Activated B cell treated with CpG ODN at 0.5 μM for 24 hours (primary cell): ENCODE measurements around the gene PIEZO2. TPM values are rescaled to one million over a fixed set of nuclear protein-coding genes. Genes with fewer than 3 reads are reported as not detected.

Experiments
- ATAC-seq: fragments of 200-7000 bp; cut with Tn5 transposase; one replicate; pipeline ENCODE4 v1.10.0; 2021; ENCODE audit warnings: low read depth, mild to moderate bottlenecking, moderate library complexity
- CTCF ChIA-PET: fragments of 350-600 bp; sonication (Branson Sonifier 250); formaldehyde crosslinking; loops from one replicate; lab custom pipeline; 2021; ENCODE audit warnings: antibody characterized with exemption; lab: Charles Lee
- POLR2A ChIA-PET: fragments of 350-600 bp; sonication (Branson Sonifier 250); formaldehyde crosslinking; loops from one replicate; lab custom pipeline; 2021; ENCODE audit warnings: antibody characterized with exemption; lab: Charles Lee
- DNase-seq: peaks from one replicate; pipeline ENCODE4 v3.0.0; 2022
- H3K27ac Mint-ChIP-seq: one replicate; pipeline ENCODE4 v1.8.0; 2020; ENCODE audit warnings: mixed read lengths
- H3K27me3 Mint-ChIP-seq: one replicate; pipeline ENCODE4 v1.8.0; 2021; ENCODE audit warnings: mixed read lengths
- H3K36me3 Mint-ChIP-seq: one replicate; pipeline ENCODE4 v1.8.0; 2021; ENCODE audit warnings: low read depth, mixed read lengths
- H3K4me1 Mint-ChIP-seq: one replicate; pipeline ENCODE4 v1.8.0; 2021; ENCODE audit warnings: mixed read lengths
- H3K4me3 Mint-ChIP-seq: one replicate; pipeline ENCODE4 v1.8.0; 2020; ENCODE audit warnings: mild to moderate bottlenecking, mixed read lengths
- H3K9me3 Mint-ChIP-seq: one replicate; pipeline ENCODE4 v1.8.0; 2020; ENCODE audit warnings: mixed read lengths
- CTCF ChIP-seq: fragments of 200-600 bp; IDR thresholded peaks from one replicate; pipeline ENCODE4 v1.8.0; 2022; ENCODE audit warnings: antibody characterized with exemption, mild to moderate bottlenecking
- intact Hi-C: fragments of 100-400 bp; cut with micrococcal nuclease; formaldehyde crosslinking; loops from one replicate; pipeline ENCODE4 v1.15.1; 2024
- total RNA-seq: library from RNA; stranded (reverse); gene quantifications from 2 replicates; pipeline ENCODE4 v1.2.3, GENCODE V29; 2022

The PIEZO2 gene
- total RNA-seq, 1 donor from 2014 or later: not detected

- ChIA-PET CTCF (no interaction called here), POLR2A (no interaction called here)
- no peak overlapping the region for H3K27ac Mint-ChIP-seq
- DNase-seq: no peak
- peaks cover 30% of the 10 kb centered on the region for H3K27me3 Mint-ChIP-seq
- intact Hi-C loops: loop anchor here (5.0 kb wide), 1 partner anchor 1181 kb away; no protein-coding TSS in a partner anchor
- no peak overlapping the region for H3K4me3 Mint-ChIP-seq
- H3K9me3 Mint-ChIP-seq: no peaks in the 10 kb centered on the region
- peaks cover 7% of the 10 kb centered on the region for H3K4me1 Mint-ChIP-seq
- ATAC-seq: no peak
- no peak for TF ChIP-seq CTCF
- no peaks in the 10 kb centered on the region for H3K36me3 Mint-ChIP-seq
These were observed 3.7 kb upstream of the PIEZO2 start for GRCh38 chr18:11153097-11153496.

DNA sequence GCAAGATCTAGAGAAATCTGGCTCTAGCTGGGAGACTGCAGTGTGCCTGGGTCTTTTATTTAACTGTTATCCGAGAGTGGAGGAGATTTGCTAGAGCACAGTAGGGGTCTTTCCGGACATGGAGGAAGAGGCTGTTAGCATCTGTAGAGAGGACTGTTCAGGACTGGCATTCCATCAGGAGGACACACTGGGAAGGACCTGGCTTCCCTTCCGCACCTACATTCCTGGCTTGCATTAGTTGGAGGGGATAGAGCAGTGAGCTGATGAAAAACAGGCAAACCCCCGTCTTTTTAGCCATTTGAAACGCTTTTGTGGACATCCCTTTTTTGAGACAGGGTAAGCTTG, 874 bp upstream of the PIEZO2 start:
- intact Hi-C loops: loop anchor here (5.0 kb wide), 1 partner anchor 1178 kb away; no protein-coding TSS in a partner anchor
- ATAC-seq: no peak
- POLR2A ChIA-PET: no interaction called here
- Mint-ChIP-seq H3K4me3 (no peak overlapping the region), H3K4me1 (peaks cover 7% of the 10 kb centered on the region), H3K36me3 (no peaks in the 10 kb centered on the region), H3K27me3 (peaks cover 32% of the 10 kb centered on the region), H3K9me3 (no peaks in the 10 kb centered on the region), H3K27ac (no peak overlapping the region)
- CTCF ChIA-PET: no interaction called here
- no peak for TF ChIP-seq CTCF
- DNase-seq: no peak

GRCh38 chr18:11148680-11149440, 509 bp downstream of the PIEZO2 start:
- ChIA-PET POLR2A (no interaction called here), CTCF (no interaction called here)
- intact Hi-C loops: no loop called here
- no peak for TF ChIP-seq CTCF
- peaks cover 35% of the 10 kb centered on the region for H3K27me3 Mint-ChIP-seq
- no peaks in the 10 kb centered on the region for H3K36me3 Mint-ChIP-seq
- no peak overlapping the region for H3K4me3 Mint-ChIP-seq
- H3K27ac Mint-ChIP-seq: no peak overlapping the region
- H3K9me3 Mint-ChIP-seq: no peaks in the 10 kb centered on the region
- no peak for DNase-seq
- no peak for ATAC-seq
- H3K4me1 Mint-ChIP-seq: peaks cover 7% of the 10 kb centered on the region

DNA sequence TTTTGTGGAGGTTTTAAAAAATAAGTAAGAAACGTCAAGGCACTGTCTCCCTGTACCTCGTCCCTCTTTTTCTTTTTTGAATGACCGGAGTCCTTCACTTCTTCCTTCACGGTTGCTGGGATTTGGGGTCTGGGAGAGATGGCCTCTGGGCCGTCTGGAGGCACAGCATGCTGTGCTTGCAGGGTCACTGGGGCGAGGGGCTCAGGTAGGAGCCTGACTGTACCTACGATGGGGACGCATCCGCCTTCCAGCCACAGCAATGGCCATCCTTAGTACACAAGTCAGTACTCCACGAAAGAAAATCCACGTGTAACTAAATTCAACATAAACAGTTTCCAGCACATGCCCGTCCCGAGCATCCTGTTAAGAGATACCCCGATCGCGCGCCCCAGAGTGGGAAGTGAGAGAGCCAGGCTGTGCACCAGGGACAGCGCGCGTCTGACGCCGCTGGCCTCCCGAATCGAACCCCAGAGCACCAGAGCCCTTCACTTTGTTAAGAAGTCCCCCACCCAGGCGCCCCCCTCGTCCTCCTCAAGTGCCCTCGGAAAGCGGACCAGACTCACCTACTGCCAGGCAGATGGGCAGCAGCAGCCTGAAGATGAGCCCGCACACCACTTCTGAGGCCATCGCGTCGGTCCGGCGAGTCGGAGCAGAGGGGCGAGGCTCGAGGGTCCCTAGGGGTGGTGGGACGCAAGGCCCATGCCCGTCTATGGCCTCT, 1.2 kb downstream of the PIEZO2 start:
- Mint-ChIP-seq H3K9me3 (no peaks in the 10 kb centered on the region), H3K4me1 (peaks cover 7% of the 10 kb centered on the region), H3K27me3 (peaks cover 35% of the 10 kb centered on the region), H3K36me3 (no peaks in the 10 kb centered on the region), H3K4me3 (no peak overlapping the region), H3K27ac (no peak overlapping the region)
- DNase-seq: no peak
- intact Hi-C loops: no loop called here
- ChIA-PET CTCF (no interaction called here), POLR2A (no interaction called here)
- no peak for ATAC-seq
- no peak for TF ChIP-seq CTCF

- DNase-seq: no peak
- Mint-ChIP-seq H3K36me3 (no peaks in the 10 kb centered on the region), H3K27me3 (peaks cover 35% of the 10 kb centered on the region), H3K4me3 (no peak overlapping the region), H3K27ac (no peak overlapping the region), H3K9me3 (no peaks in the 10 kb centered on the region), H3K4me1 (peaks cover 7% of the 10 kb centered on the region)
- ChIA-PET POLR2A (no interaction called here), CTCF (no interaction called here)
- ATAC-seq: no peak
- no peak for TF ChIP-seq CTCF
- intact Hi-C loops: no loop called here
These were observed 1.9 kb downstream of the PIEZO2 start for GRCh38 chr18:11147371-11147951.
